Endodermal cell (in vitro differentiated cells): ENCODE measurements around the gene FBLN2. TPM values are rescaled to one million over a fixed set of nuclear protein-coding genes. Genes with fewer than 3 reads are reported as not detected.
A peak's percentile ranks its signal among the peaks of the same experiment; 100 is the strongest.

Experiments used
- DNase-seq: peaks from one replicate; pipeline ENCODE4 v3.0.0-alpha.2; 2017
- H3K27ac ChIP-seq: 2 replicates; pipeline ENCODE4 v1.5.1; 2013; ENCODE audit warnings: mild to moderate bottlenecking, low read depth, low read length, moderate library complexity
- H3K27me3 ChIP-seq: 2 replicates; pipeline ENCODE4 v1.6.1; 2013; ENCODE audit warnings: mild to moderate bottlenecking, low read length, moderate library complexity; ENCODE audit not compliant: insufficient read depth, control insufficient read depth, poor library complexity, severe bottlenecking
- H3K36me3 ChIP-seq: 2 replicates; pipeline ENCODE4 v1.7.0; 2013; ENCODE audit warnings: mild to moderate bottlenecking, low read length, moderate library complexity; ENCODE audit not compliant: control insufficient read depth, insufficient read depth
- H3K4me1 ChIP-seq: one replicate; pipeline ENCODE4 v1.7.0; 2013; ENCODE audit warnings: low read length; ENCODE audit not compliant: control insufficient read depth, insufficient read depth
- H3K4me3 ChIP-seq: 2 replicates; pipeline ENCODE4 v1.5.1; 2013; ENCODE audit warnings: mild to moderate bottlenecking, low read length, moderate library complexity
- H3K9ac ChIP-seq: 2 replicates; pipeline ENCODE4 v1.6.1; 2013; ENCODE audit warnings: mild to moderate bottlenecking, low read length, moderate library complexity; ENCODE audit not compliant: poor library complexity, severe bottlenecking; ENCODE audit errors: extremely low read depth
- H3K9me3 ChIP-seq: 2 replicates; pipeline ENCODE4 v1.6.1; 2013; ENCODE audit warnings: mild to moderate bottlenecking, low read length, moderate library complexity; ENCODE audit not compliant: control insufficient read depth
- H3K27ac Mint-ChIP-seq: 2 replicates; pipeline ENCODE4 v1.8.0; 2020; ENCODE audit warnings: mixed read lengths
- H3K27me3 Mint-ChIP-seq: 2 replicates; pipeline ENCODE4 v1.8.0; 2021; ENCODE audit warnings: mild to moderate bottlenecking, mixed read lengths; ENCODE audit not compliant: insufficient read depth
- H3K36me3 Mint-ChIP-seq: 2 replicates; pipeline ENCODE4 v1.8.0; 2020; ENCODE audit warnings: low read depth, mixed read lengths
- H3K4me1 Mint-ChIP-seq: 2 replicates; pipeline ENCODE4 v1.8.0; 2020; ENCODE audit warnings: mixed read lengths
- H3K4me3 Mint-ChIP-seq: 2 replicates; pipeline ENCODE4 v1.8.0; 2020; ENCODE audit warnings: mild to moderate bottlenecking, moderate library complexity, mixed read lengths
- H3K9me3 Mint-ChIP-seq: 2 replicates; pipeline ENCODE4 v1.8.0; 2020; ENCODE audit warnings: mild to moderate bottlenecking, mixed read lengths
- WGBS, 2 experiments: methylation state at CpG; one replicate each; pipeline versions ENCODE4 v1.1.5 to v1.1.7; 2013; ENCODE audit warnings: missing lambda C conversion rate in 2 of 2, mixed read lengths in 1 of 2; ENCODE audit not compliant: insufficient coverage in 1 of 2, insufficient read length in 1 of 2; 5-methylcytosine and 5-hydroxymethylcytosine counted together
- total RNA-seq, 2 donors: library from RNA; stranded (reverse); fragmentation: NEBNext Ultra II Directional in 1 of 2; extraction: Animal tissue kit (Norgen Biotek cat#: 25700) in 1 of 2; gene quantifications; 2 replicates in 1 of 2; 3 replicates in 1 of 2; pipeline ENCODE4 v1.2.1, GENCODE V29; 2021
- TF ChIP-seq, protein P1 (sequence below): fragments of 200-600 bp; sonication (generic); conservative IDR thresholded peaks from 2 replicates; pipeline ENCODE4 v1.5.0; 2021; ENCODE audit warnings: antibody characterized with exemption, mild to moderate bottlenecking

The FBLN2 gene
- total RNA-seq, 2 donors from 2014 or later, result 86.1 to 136 TPM

DNA sequence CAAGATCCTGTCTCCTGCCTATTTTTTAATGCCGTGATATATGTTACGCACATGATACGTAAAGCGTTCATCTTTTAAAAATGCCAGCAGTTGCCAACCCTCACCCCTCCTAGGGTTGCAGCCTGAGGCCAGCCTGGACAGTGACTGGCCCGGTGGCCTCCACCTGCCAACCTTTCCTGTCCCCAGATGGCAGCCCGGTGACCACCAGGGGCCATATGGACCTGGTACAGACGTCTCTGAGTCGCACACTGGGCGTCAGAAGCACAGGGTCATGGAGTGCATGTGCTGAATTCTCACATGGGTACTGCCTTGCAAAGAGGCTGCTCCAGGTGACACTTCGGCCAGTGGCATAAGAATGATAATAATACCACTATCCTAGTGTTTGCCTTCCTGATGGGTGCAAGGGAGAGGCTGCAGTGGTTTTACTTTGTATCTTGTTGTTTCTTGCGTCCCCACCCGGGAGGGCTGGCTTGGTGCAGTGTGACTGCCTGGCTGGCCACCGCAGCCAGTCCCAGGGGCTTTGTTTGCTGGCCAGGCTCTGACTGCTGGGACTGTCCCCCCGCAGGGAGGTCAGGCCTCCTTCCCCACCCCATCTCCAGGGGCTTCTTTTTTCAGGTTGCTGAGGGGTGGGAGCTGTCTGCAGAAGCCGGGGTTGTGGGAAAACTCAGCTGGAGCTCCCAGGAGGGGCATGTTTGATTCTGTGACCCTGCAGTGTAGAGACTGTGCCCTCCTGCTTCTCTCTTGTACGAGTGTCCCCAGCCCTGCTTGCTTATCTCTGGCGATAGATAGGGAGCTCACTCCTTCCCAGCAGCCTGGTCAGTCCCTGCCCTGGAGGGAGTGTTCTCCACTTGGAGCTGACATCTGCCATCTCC is 16.9 kb downstream of the FBLN2 start:
- DNase-seq, result no peak
- Mint-ChIP-seq H3K27ac (peak overlapping the region; percentile 48), H3K9me3 (no peaks in the 10 kb centered on the region)

DNA sequence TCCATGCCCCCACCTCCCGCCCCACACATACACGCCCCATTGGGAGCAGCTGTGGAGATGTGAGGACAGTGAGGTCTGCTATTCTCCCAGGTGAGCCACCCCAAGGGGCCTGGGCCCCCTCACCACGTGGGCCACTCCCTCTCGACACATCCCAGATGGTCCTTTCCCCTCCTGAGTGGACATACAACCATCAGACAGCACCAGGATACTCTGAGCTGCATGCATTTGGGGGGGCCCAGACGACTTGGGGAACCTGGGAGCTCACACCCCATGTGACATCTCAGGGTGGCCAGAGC is 17.5 kb downstream of the FBLN2 start:
- no peak overlapping the region for H3K9ac ChIP-seq
- Mint-ChIP-seq H3K27ac (no peak overlapping the region), H3K4me3 (no peak overlapping the region), H3K9me3 (no peaks in the 10 kb centered on the region), H3K36me3 (peaks cover under 1% of the 10 kb centered on the region), H3K4me1 (peaks cover 21% of the 10 kb centered on the region), H3K27me3 (peaks cover 2% of the 10 kb centered on the region)
- H3K4me3 ChIP-seq, result no peak overlapping the region
- WGBS, 2 experiments, result 73 to 77% methylated on average over 1 to 5 of the region's 5 CpGs
- H3K27ac ChIP-seq, result peak overlapping the region; percentile 38
- peaks cover 5% of the 10 kb centered on the region for H3K4me1 ChIP-seq
- no peak for DNase-seq
- H3K27me3 ChIP-seq, result no peaks in the 10 kb centered on the region
- H3K9me3 ChIP-seq, result no peaks in the 10 kb centered on the region
- TF ChIP-seq, protein P1, sequence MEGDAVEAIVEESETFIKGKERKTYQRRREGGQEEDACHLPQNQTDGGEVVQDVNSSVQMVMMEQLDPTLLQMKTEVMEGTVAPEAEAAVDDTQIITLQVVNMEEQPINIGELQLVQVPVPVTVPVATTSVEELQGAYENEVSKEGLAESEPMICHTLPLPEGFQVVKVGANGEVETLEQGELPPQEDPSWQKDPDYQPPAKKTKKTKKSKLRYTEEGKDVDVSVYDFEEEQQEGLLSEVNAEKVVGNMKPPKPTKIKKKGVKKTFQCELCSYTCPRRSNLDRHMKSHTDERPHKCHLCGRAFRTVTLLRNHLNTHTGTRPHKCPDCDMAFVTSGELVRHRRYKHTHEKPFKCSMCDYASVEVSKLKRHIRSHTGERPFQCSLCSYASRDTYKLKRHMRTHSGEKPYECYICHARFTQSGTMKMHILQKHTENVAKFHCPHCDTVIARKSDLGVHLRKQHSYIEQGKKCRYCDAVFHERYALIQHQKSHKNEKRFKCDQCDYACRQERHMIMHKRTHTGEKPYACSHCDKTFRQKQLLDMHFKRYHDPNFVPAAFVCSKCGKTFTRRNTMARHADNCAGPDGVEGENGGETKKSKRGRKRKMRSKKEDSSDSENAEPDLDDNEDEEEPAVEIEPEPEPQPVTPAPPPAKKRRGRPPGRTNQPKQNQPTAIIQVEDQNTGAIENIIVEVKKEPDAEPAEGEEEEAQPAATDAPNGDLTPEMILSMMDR, result no peak
- H3K36me3 ChIP-seq, result no peaks in the 10 kb centered on the region

More for the DNA sequence above, 16.9 kb downstream of the FBLN2 start:
- H3K27me3 Mint-ChIP-seq, result peaks cover 2% of the 10 kb centered on the region
- H3K4me1 Mint-ChIP-seq, result peaks cover 21% of the 10 kb centered on the region
- H3K36me3 ChIP-seq, result no peaks in the 10 kb centered on the region
- no peak overlapping the region for H3K9ac ChIP-seq
- H3K27me3 ChIP-seq, result no peaks in the 10 kb centered on the region
- peaks cover 5% of the 10 kb centered on the region for H3K4me1 ChIP-seq
- H3K27ac ChIP-seq, result peak overlapping the region; percentile 38
- WGBS, 2 experiments, result 78 to 83% methylated on average over 11 to 17 of the region's 17 CpGs
- no peak overlapping the region for H3K4me3 Mint-ChIP-seq
- H3K9me3 ChIP-seq, result no peaks in the 10 kb centered on the region
- H3K36me3 Mint-ChIP-seq, result peaks cover 2% of the 10 kb centered on the region
- H3K4me3 ChIP-seq, result no peak overlapping the region
- TF ChIP-seq, protein P1, result no peak

DNA sequence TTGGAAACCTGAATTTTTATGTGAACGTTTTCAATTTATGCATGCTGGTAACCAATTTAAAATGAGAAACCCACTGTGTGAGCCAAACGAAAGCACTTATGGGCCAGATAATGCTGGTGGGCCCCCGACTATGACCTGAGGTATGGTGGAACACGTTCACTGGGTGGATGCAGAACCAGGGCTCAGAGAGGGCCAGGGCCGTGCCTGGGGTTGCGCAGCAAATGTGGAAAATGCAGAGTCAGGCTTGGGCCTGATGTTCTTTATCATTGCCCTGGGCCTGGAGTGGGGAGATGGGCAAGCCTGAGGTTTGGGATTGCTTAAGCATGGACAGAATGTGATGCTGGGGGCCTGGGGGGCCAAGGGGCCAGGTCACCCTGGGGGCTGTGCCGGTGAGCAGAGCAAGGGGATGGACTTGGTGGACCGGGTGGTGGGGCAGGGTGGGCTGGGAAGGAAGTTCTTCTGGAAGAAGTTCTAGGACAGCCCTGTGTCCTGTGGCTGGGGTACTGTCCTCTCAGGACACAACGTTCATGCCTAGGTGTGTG is 17.9 kb downstream of the FBLN2 start:
- Histone ChIP-seq H3K9ac (no peak overlapping the region), H3K27ac (no peak overlapping the region), H3K4me1 (peaks cover 5% of the 10 kb centered on the region), H3K4me3 (no peak overlapping the region), H3K9me3 (no peaks in the 10 kb centered on the region), H3K36me3 (no peaks in the 10 kb centered on the region), H3K27me3 (no peaks in the 10 kb centered on the region)
- H3K27ac Mint-ChIP-seq, result no peak overlapping the region
- H3K36me3 Mint-ChIP-seq, result no peaks in the 10 kb centered on the region
- H3K4me3 Mint-ChIP-seq, result no peak overlapping the region
- H3K4me1 Mint-ChIP-seq, result peaks cover 21% of the 10 kb centered on the region
- 89 to 95% methylated on average over 6 to 9 of the region's 9 CpGs for WGBS, 2 experiments
- H3K9me3 Mint-ChIP-seq, result no peaks in the 10 kb centered on the region
- no peak for DNase-seq
- TF ChIP-seq, protein P1, result no peak
- H3K27me3 Mint-ChIP-seq, result peaks cover 2% of the 10 kb centered on the region
